DND-41 (cell line): ENCODE results near the gene ATR.

ENCODE experiments used
- CTCF ChIP-seq: IDR thresholded peaks from 2 replicates; pipeline ENCODE4 v1.5.1; 2012; ENCODE audit warnings: borderline replicate concordance, low read length, moderate library complexity, mild to moderate bottlenecking; ENCODE audit not compliant: poor library complexity, severe bottlenecking; ENCODE audit errors: extremely low read depth
- EZH2 ChIP-seq: IDR thresholded peaks from 3 replicates; pipeline ENCODE4 v1.6.1; 2012; ENCODE audit warnings: borderline replicate concordance, low read depth, mild to moderate bottlenecking, moderate library complexity, low read length, inconsistent platforms; ENCODE audit not compliant: severe bottlenecking

GRCh38 chr3:142596726-142597088 is 18.2 kb upstream of the ATR start:
- TF ChIP-seq CTCF (no peak), EZH2 (no peak)
